ENCODE measurements around the gene MPZL1. TPM values are rescaled to one million over a fixed set of nuclear protein-coding genes. Genes with fewer than 3 reads are reported as not detected.

MPZL1 gene
- total RNA-seq, 1 experiment from 2014 or later, result 52.9 TPM

DNA sequence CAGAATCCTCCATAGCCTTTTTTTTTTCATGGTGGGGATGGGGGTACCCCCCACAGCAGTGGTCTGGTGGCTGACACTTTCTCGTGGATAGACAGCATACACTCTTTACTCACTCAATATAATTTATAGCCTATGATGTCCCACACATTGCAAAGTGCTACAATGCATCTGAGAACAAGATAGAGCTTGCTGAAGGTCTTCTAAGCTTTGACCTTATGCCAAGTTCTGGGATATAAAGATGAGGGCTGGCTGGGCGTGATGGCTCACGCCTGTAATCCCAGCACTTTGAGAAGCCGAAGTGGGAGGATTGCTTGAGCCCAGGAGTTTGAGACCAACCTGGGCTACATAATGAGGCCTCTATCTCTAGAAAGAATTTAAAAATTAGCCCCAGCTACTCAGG, 78.0 kb downstream of the MPZL1 start:
- RAD21 ChIA-PET (ENCODE audit: low non-redundant PET in 1 of 2, low total read pairs in 2 of 2, uncharacterized antibody in 2 of 2, unreplicated experiment in 2 of 2), result no interaction called here
- Histone ChIP-seq H4K20me1 (ENCODE audit: insufficient read depth) (no peaks in the 10 kb centered on the region), H3K27me3 (ENCODE audit: insufficient read depth, low read length) (no peaks in the 10 kb centered on the region), H3K9me3 (ENCODE audit: control insufficient read depth in 1 of 2, insufficient read depth in 1 of 2, low read depth in 1 of 2, low read length in 2 of 2) (no peaks in the 10 kb centered on the region), H3K4me3 (replicated peaks in 1 of 2; ENCODE audit: low read depth in 1 of 2, low read length in 2 of 2) (no peak overlapping the region), H3K9ac (ENCODE audit: low read length) (no peak overlapping the region), H3K36me3 (ENCODE audit: control insufficient read depth in 1 of 2, insufficient read depth in 2 of 2, low read length in 2 of 2) (no peaks in the 10 kb centered on the region), H3K4me1 (ENCODE audit: control insufficient read depth in 1 of 2, insufficient read depth in 2 of 2, low read length in 2 of 2) (peaks cover 0 to 18% of the 10 kb centered on the region in 2 experiments; a peak in 2 of 4 replicates), H3K27ac (ENCODE audit: low read depth, low read length) (no peak overlapping the region), H3K9me2 (ENCODE audit: insufficient read depth) (no peaks in the 10 kb centered on the region), H2AFZ (ENCODE audit: low read depth, low read length, poor library complexity, severe bottlenecking) (no peak overlapping the region), H3K79me2 (ENCODE audit: insufficient read depth, low read length) (no peaks in the 10 kb centered on the region), H3K4me2 (ENCODE audit: low read length) (no peak overlapping the region)
- no peak for ATAC-seq
- intact Hi-C loops (cut with micrococcal nuclease), result loop anchor here (5.0 kb wide), 1 partner anchor 197 kb away; no protein-coding TSS in a partner anchor
- no peak for TF ChIP-seq ZFX (IDR thresholded peaks at IDR 0.05)
- TF ChIP-seq SIN3A (IDR thresholded peaks at IDR 0.05; ENCODE audit: low read depth), result no peak
- TF ChIP-seq ELF1 (IDR thresholded peaks at IDR 0.05; ENCODE audit: borderline replicate concordance, low read depth), result no peak
- no peak for TF ChIP-seq EZH2phosphoT487 (IDR thresholded peaks at IDR 0.05; ENCODE audit: borderline replicate concordance)
- TF ChIP-seq, protein P1, sequence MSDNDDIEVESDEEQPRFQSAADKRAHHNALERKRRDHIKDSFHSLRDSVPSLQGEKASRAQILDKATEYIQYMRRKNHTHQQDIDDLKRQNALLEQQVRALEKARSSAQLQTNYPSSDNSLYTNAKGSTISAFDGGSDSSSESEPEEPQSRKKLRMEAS (IDR thresholded peaks at IDR 0.05), result no peak
- TF ChIP-seq ATF3 (IDR thresholded peaks at IDR 0.05), result no peak
- TF ChIP-seq SRF (IDR thresholded peaks at IDR 0.05; ENCODE audit: low read depth), result no peak
- DNase-seq (ENCODE audit: low read depth, low spot score), result no peak
- POLR2A ChIA-PET, result no interaction called here
- no TSS peak for BruUV-seq (replicated peaks)
- CTCF ChIA-PET, result no interaction called here

DNA sequence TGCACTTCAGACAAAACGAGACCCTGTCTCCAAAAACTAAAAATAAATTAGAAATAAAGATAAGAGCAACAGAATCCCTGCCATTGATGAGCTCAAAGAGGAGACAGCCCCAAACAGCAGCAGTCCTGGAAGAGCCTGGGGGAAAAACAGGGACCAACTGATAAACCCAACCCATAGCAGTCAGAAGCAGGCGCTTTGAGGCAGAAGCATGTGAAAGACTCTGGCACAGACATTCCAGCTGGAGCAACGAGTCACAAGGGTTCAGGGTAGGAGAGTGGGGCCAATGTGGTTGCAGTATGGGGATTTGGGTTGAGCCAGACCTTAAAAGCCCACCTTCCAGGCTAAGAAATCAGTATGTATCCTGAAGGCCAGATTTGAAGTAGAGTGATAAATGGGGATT, 78.5 kb downstream of the MPZL1 start:
- ATAC-seq, result no peak
- Histone ChIP-seq H3K4me1 (ENCODE audit: control insufficient read depth in 1 of 2, insufficient read depth in 2 of 2, low read length in 2 of 2) (peaks cover 0 to 18% of the 10 kb centered on the region in 2 experiments; a peak in 2 of 4 replicates), H3K79me2 (ENCODE audit: insufficient read depth, low read length) (no peaks in the 10 kb centered on the region), H4K20me1 (ENCODE audit: insufficient read depth) (no peaks in the 10 kb centered on the region), H3K27me3 (ENCODE audit: insufficient read depth, low read length) (no peaks in the 10 kb centered on the region), H3K9me2 (ENCODE audit: insufficient read depth) (no peaks in the 10 kb centered on the region), H3K4me2 (ENCODE audit: low read length) (no peak overlapping the region), H3K9ac (ENCODE audit: low read length) (no peak overlapping the region), H3K36me3 (ENCODE audit: control insufficient read depth in 1 of 2, insufficient read depth in 2 of 2, low read length in 2 of 2) (no peaks in the 10 kb centered on the region), H3K9me3 (ENCODE audit: control insufficient read depth in 1 of 2, insufficient read depth in 1 of 2, low read depth in 1 of 2, low read length in 2 of 2) (no peaks in the 10 kb centered on the region), H3K4me3 (replicated peaks in 1 of 2; ENCODE audit: low read depth in 1 of 2, low read length in 2 of 2) (no peak overlapping the region), H3K27ac (ENCODE audit: low read depth, low read length) (no peak overlapping the region), H2AFZ (ENCODE audit: low read depth, low read length, poor library complexity, severe bottlenecking) (no peak overlapping the region)
- ChIA-PET RAD21 (ENCODE audit: low non-redundant PET in 1 of 2, low total read pairs in 2 of 2, uncharacterized antibody in 2 of 2, unreplicated experiment in 2 of 2) (no interaction called here), CTCF (no interaction called here), POLR2A (no interaction called here)
- DNase-seq (ENCODE audit: low read depth, low spot score), result no peak
- BruUV-seq (replicated peaks), result no TSS peak
- intact Hi-C loops (cut with micrococcal nuclease), result loop anchor here (5.0 kb wide), 1 partner anchor 198 kb away; no protein-coding TSS in a partner anchor
- TF ChIP-seq ZBTB33 (IDR thresholded peaks at IDR 0.05; ENCODE audit: extremely low read depth, insufficient replicate concordance, low read length) (no peak), SP1 (IDR thresholded peaks at IDR 0.05; ENCODE audit: low read depth) (no peak), ZFX (IDR thresholded peaks at IDR 0.05) (no peak), FOSL1 (IDR thresholded peaks at IDR 0.05; ENCODE audit: low read depth) (no peak), EZH2 (IDR thresholded peaks at IDR 0.05) (no peak), CEBPB (IDR thresholded peaks at IDR 0.05; ENCODE audit: low read depth) (no peak), ZNF274 (IDR thresholded peaks at IDR 0.05; ENCODE audit: low read depth, low read length) (no peak), RAD21 (IDR thresholded peaks at IDR 0.05; ENCODE audit: low read depth) (no peak), REST (IDR thresholded peaks at IDR 0.05; ENCODE audit: low read depth) (no peak), ATF3 (IDR thresholded peaks at IDR 0.05) (no peak), SIN3A (IDR thresholded peaks at IDR 0.05; ENCODE audit: low read depth) (no peak)
- TF ChIP-seq, protein P1 (IDR thresholded peaks at IDR 0.05), result no peak
